Hypothalamus (tissue), 51 donors: ENCODE data around the gene PPP2R5B.

ENCODE experiments used
- DNase-seq, 51 donors: peaks; one replicate each; lab custom pipeline; 2025; lab: John Stamatoyannopoulos, UW

PPP2R5B gene

DNA sequence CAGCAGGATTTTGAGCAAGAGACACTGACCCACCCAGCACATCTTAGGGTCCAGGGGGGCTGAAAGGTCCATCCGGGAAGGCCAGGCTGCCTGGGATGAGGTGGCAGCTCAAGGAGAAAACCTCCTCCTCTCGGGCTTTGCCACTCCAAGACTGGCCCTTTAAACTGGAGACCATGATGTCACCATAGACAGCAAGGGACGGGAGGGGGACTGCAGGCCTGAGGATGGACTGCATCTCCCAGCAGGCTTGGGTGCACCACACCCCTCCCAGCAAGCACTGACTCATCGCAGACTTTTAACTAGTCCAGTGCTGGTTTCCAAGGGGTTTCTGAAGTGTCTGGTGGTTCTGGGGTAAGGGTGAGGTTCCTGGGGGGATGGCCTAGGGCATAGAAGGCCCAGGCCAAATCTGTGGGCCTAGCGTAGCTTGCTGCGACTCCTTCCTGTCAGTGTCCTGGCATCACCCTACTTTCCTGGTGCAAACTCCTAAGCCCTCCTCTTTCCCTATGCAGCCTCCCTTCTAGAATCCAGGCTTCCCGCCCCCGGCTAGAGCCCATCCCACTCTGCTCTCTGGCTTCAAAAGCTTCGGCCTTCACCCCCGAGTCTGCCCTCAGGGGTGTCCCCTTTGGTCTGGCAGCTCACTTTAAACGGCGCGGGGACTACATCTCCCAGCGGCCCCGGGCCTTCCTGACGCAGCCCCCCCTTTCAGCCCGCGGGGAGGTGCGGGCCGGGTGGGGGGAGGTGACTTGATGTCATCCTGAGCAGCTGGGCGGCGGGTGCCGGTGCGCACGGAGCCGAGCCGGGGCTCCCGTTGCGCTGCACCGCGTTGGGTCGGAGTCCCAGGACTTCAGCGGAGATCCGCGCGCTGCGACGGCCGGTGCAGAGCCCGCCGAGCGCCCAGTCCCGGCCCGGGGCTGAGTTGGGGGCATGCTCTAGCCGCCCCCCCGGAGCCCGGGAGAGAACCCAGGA, at the start of gene PPP2R5B:
Gene PPP2R5B (plus strand): TSS at position 746 of the 966 bp plus-strand sequence. CDS start 1,046 bp downstream, outside the sequence.
- DNase-seq, result peak; percentile 67 to 98 (median 91)

GRCh38 chr11:64875369-64876228, 48.9 kb upstream of the PPP2R5B start:
- DNase-seq, result peak in 10 of 51 donors; percentile 10 to 65 (median 34)

GRCh38 chr11:64876229-64876750, 48.2 kb upstream of the PPP2R5B start:
- DNase-seq, result peak in 29 of 51 donors; percentile 15 to 70 (median 42)

DNA sequence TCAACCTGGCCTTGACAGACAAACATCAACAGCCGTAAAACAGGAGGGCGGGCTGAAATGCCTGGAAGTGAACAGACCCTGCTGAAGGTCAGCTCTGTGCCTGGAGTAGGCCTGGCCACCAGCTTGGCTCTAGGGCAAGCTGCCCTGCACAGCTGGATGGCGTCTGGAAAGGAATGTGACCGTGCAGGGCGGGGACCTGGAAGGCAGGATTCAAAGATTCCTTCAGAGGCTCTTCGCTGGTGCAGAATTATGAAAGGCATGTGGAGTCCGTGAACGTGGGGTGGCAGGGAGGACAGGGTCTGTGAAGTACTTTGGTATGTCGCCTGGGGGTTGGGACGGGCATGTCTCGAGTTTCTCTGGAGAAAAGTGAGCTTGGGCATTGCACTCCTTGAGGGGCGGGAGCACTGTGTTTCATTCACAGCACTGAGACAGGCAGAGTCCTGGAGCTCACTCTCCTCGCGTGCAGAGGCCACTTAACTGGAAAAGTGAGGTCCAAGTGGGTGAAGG, 47.6 kb upstream of the PPP2R5B start:
- DNase-seq, result peak in 8 of 51 donors; percentile 18 to 74 (median 40)

DNA sequence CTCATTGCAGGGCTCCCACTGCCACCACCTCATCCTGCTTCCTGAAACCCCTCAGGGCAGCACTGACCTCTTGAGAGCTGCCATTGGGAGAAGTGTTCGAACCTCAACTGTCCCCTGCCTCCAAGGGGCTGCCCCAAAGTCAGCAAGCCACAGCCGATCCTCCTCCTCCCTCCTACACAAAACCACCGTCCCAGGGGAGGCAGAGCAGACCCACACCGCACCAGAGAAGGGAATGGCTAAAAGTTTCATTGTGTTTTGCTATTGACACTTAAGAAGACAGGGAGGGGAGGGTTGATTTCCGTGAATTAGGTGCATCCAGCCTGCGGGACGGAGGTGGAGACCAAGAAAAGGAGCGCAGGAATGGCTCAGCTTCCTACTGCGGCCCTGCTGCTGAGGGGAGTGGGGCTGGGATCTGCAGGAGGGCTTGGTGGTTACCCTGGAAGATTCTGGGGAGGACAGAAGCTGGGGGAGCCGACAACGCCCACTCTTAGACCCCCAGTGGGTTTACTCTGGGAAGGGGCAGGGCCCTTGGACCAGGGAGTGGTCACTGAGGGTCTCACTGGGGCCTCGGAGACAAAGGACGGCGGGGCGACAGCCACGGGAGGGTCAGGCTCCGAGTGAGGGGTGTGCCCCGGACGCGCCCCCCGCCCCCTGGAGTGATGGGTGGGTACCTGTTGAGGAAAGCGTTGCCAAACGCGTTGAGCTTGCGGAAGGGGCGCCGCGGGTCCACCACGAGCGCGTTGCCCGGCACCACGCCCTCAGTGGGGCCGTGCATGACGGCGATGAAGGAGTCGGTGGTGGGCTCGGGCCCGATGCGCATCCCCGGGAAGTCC, 46.9 kb upstream of the PPP2R5B start:
- peak in 3 of 51 donors; percentile 36 to 74 (median 60) for DNase-seq

GRCh38 chr11:64878223-64878493, 46.3 kb upstream of the PPP2R5B start:
- peak in 1 of 51 donors; percentile 80 for DNase-seq

- DNase-seq, result peak; percentile 62 to 99 (median 98)
These were observed 45.8 kb upstream of the PPP2R5B start, which contains the start of gene EHD1 for GRCh38 chr11:64878494-64879243. Gene EHD1 (minus strand): TSS chr11:64878621. CDS start chr11:64878464, 157 bp downstream.

DNA sequence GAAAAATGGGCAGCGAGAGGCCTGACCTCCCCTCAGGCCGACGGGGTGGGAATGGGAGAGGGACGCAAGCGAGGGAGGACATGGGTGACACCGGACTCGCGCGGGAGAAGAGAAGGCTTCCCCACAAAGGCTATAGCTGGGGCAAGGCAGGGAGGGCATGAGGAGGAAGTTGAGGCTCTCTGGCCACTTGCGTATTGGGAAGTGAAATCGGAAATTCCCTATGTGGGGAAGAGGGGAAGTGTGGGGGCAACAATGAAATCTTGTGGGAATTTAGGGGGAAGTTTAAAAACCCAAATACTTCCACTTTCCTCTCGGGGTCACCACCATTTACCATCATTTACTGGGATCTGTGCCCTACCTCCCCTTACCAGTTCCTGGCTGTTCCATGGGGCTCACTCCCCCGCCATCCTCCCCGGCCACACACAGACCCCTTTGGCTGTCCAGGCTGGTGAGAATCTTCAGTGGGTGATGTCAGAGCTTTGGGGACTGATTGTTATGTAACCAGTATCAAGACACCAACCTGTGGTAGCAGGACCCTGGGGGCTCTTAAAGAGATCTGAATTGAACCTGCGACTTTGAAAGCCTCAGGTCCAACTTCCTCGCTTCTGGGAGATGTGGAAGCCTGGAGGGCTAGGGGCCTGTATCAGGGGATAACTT, 45.1 kb upstream of the PPP2R5B start:
- DNase-seq, result peak in 8 of 51 donors; percentile 11 to 75 (median 60)

- peak in 12 of 51 donors; percentile 20 to 67 (median 38) for DNase-seq
These were observed 44.1 kb upstream of the PPP2R5B start for GRCh38 chr11:64880240-64881001.

- DNase-seq, result no peak
These were observed 43.0 kb upstream of the PPP2R5B start for GRCh38 chr11:64881476-64881875.

DNA sequence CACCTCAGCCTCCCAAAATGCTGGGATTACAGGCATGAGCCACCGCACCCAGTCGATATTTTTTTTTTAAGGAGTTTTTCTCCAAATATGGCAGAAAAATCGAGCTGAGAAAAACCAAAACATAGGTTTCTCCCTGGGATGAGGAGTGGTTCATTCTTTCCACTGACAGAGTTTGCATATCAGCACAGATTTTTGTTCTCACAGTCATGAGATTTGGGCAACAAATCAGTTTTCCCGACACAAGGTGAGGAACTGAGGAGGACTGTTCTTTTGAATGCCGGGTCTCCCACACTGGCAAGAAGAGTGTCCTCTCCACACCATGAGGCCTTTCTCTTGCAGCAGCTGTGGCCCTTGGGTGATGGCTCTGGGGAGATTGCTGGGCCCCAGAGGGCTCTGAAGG, 42.2 kb upstream of the PPP2R5B start:
- DNase-seq, result no peak

- DNase-seq, result no peak
These were observed 40.9 kb upstream of the PPP2R5B start for GRCh38 chr11:64883575-64883974.

DNA sequence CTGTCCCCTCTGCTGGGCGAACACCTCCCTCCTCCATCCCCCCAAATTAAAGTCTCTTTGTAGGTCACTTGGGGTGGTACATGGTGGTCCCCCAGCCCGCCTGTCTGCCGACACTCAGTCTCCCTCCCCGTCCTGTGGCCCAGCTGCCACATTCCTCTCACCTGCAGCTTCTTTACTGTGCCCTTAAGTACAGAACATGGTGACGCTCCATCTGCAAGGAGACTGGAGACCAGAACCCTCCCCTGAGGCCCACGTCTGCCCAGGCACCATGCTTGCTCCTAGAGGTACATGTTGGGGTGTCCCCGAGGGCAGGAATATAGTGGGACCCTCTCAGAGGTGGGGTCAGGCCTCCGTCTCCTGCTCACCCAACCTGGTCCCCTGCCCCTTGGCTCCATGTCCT, 40.5 kb upstream of the PPP2R5B start:
- DNase-seq, result no peak

- no peak for DNase-seq
These were observed 38.9 kb upstream of the PPP2R5B start for GRCh38 chr11:64885367-64886286.

DNA sequence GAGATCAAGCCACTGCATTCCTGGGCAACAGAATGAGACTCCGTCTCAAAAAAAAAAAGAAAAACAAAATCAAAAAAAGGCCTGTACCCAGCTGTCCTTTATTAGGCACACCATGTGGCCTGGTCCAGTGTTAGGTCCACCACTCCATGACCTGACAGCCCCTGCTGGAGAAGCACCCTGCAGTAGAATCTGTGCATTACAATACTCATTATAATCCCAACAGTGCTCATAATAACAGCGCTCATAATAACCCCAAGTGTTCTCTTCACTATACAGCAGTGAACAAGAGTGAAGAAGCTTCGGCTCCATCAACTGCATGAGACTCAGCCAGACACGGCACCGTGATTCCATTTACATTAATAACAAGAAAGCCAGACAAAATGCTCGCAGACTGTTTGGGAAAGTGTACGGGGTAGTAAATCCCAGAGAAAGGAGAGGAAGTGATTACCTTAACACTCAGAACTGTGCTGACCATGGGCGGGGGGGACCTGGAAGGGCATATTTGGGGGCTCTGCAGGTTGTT, 37.2 kb upstream of the PPP2R5B start:
- DNase-seq, result no peak

DNA sequence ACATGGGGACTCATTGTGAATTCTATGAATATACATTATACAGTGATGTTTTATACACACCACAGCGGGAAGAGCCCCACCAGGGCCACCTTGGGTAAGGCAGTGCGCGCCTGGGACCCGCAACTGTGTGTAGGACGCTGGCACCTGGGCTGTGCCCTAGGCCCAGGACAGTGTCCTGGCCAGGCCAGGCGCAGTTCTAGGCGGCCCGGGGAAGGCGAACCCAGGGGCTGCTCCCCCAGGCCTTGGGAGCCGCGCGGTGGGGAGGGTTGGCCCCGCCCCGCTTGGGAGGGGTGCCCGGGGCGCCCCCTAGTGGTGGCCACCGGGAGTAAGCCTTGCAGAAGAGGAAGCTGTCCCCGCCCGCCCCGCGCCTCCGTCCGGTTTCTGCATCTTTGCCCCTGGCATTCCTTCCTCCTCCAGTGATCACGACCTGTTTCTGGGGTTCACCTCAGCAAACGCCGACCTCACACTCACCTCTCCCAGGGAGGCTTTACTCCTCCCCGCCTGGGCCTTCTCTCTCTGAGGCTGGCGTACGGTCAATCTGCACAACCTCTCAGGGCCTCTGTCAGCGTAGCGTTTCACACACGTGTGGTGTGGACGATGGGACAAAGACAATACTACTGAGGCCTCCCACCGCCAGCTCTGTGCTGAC, 36.6 kb upstream of the PPP2R5B start:
- peak in 45 of 51 donors; percentile 23 to 87 (median 63) for DNase-seq
